M059J (cell line): ENCODE data around the gene ATP6V0B. TPM values are rescaled to one million over a fixed set of nuclear protein-coding genes. Genes with fewer than 3 reads are reported as not detected.
A peak's percentile ranks its signal among the peaks of the same experiment; 100 is the strongest.

ENCODE experiments used
- DNase-seq: peaks from one replicate; pipeline ENCODE4 v3.0.0-alpha.2; 2012; ENCODE audit warnings: low read depth
- total RNA-seq: library from RNA; depleted of rRNA; stranded (reverse); fragments of >200 nt; shearing (Covaris generic); gene quantifications from 2 replicates; pipeline ENCODE4 v1.2.3, GENCODE V29; 2014

Gene ATP6V0B
- total RNA-seq, 1 experiment from 2014 or later: 249 TPM

GRCh38 chr1:44002165-44002564 is 27.4 kb downstream of the ATP6V0B start:
- DNase-seq: no peak

- no peak for DNase-seq
Measured at GRCh38 chr1:44002606-44003157, 27.9 kb downstream of the ATP6V0B start.

- DNase-seq: no peak
Measured at GRCh38 chr1:44008259-44008658, 33.5 kb downstream of the ATP6V0B start.

GRCh38 chr1:44010935-44011471 is 36.2 kb downstream of the ATP6V0B start:
- no peak for DNase-seq

GRCh38 chr1:44012404-44012803 is 37.6 kb downstream of the ATP6V0B start:
- DNase-seq: no peak

GRCh38 chr1:44012941-44013609 is 38.3 kb downstream of the ATP6V0B start:
- no peak for DNase-seq

GRCh38 chr1:44013949-44014348 is 39.2 kb downstream of the ATP6V0B start:
- no peak for DNase-seq

GRCh38 chr1:44014365-44015104 is 39.8 kb downstream of the ATP6V0B start:
- no peak for DNase-seq

GRCh38 chr1:44015206-44015605 is 40.4 kb downstream of the ATP6V0B start:
- DNase-seq: no peak

- DNase-seq: no peak
Measured at GRCh38 chr1:44016041-44016889, 41.5 kb downstream of the ATP6V0B start.

GRCh38 chr1:44016890-44017400 is 42.2 kb downstream of the ATP6V0B start:
- no peak for DNase-seq

GRCh38 chr1:44019466-44019948 is 44.7 kb downstream of the ATP6V0B start:
- no peak for DNase-seq

- DNase-seq: no peak
Measured at GRCh38 chr1:44020464-44020863, 45.7 kb downstream of the ATP6V0B start.

- no peak for DNase-seq
Measured at GRCh38 chr1:44021156-44021555, 46.4 kb downstream of the ATP6V0B start.

- DNase-seq: no peak
Measured at GRCh38 chr1:44021581-44022321, 47.0 kb downstream of the ATP6V0B start.

- DNase-seq: no peak
Measured at GRCh38 chr1:44024031-44024902, 49.5 kb downstream of the ATP6V0B start.

- peak; percentile 63 for DNase-seq
Measured at GRCh38 chr1:44024903-44025525, 50.3 kb downstream of the ATP6V0B start.

GRCh38 chr1:44025816-44026215 is 51.1 kb downstream of the ATP6V0B start:
- no peak for DNase-seq

GRCh38 chr1:44027320-44027719 is 52.6 kb downstream of the ATP6V0B start:
- DNase-seq: no peak
